Retinal pigment epithelial cell (primary cell): ENCODE measurements around the gene DOCK7.

Source experiments
- DNase-seq: peaks from one replicate; pipeline ENCODE4 v3.0.0-alpha.2; 2010; ENCODE audit warnings: low read depth
- H3K4me3 ChIP-seq: 2 replicates; pipeline ENCODE4 v1.5.1; 2011; ENCODE audit warnings: mild to moderate bottlenecking, low read length, control low read depth, moderate library complexity
- TF ChIP-seq, protein P1 (sequence below): conservative IDR thresholded peaks from 2 replicates; pipeline ENCODE4 v1.5.1; 2011; ENCODE audit warnings: low read depth, low read length, control low read depth, inconsistent platforms

Gene DOCK7

GRCh38 chr1:62457955-62458354 is 230.2 kb downstream of the DOCK7 start:
- TF ChIP-seq, protein P1, sequence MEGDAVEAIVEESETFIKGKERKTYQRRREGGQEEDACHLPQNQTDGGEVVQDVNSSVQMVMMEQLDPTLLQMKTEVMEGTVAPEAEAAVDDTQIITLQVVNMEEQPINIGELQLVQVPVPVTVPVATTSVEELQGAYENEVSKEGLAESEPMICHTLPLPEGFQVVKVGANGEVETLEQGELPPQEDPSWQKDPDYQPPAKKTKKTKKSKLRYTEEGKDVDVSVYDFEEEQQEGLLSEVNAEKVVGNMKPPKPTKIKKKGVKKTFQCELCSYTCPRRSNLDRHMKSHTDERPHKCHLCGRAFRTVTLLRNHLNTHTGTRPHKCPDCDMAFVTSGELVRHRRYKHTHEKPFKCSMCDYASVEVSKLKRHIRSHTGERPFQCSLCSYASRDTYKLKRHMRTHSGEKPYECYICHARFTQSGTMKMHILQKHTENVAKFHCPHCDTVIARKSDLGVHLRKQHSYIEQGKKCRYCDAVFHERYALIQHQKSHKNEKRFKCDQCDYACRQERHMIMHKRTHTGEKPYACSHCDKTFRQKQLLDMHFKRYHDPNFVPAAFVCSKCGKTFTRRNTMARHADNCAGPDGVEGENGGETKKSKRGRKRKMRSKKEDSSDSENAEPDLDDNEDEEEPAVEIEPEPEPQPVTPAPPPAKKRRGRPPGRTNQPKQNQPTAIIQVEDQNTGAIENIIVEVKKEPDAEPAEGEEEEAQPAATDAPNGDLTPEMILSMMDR = no peak
- H3K4me3 ChIP-seq = no peak overlapping the region
- DNase-seq = no peak

DNA sequence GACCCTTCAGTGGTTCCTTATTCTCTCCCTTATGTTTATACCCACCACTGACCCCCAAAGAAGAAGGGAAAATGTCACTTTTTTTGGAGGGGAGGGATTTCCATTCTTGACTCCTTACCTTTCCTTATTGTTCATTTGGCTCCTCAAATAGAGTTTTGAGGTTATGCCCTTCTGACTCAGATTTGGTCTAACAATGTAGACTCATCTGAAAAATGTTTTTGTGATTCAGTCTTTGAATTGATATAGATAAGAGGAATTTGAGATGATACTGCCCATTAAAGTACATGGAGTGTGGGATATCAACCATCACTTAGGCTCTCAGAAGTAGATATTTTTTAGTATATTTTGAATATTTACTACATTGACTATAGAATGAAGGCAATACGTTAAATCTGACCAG is 235.2 kb downstream of the DOCK7 start:
- TF ChIP-seq, protein P1 = no peak
- DNase-seq = no peak

GRCh38 chr1:62450301-62450700 is 237.9 kb downstream of the DOCK7 start:
- TF ChIP-seq, protein P1 = no peak
- DNase-seq = peak; percentile 26
- no peak overlapping the region for H3K4me3 ChIP-seq

More for the DNA sequence above, 235.2 kb downstream of the DOCK7 start:
- H3K4me3 ChIP-seq = no peak overlapping the region

DNA sequence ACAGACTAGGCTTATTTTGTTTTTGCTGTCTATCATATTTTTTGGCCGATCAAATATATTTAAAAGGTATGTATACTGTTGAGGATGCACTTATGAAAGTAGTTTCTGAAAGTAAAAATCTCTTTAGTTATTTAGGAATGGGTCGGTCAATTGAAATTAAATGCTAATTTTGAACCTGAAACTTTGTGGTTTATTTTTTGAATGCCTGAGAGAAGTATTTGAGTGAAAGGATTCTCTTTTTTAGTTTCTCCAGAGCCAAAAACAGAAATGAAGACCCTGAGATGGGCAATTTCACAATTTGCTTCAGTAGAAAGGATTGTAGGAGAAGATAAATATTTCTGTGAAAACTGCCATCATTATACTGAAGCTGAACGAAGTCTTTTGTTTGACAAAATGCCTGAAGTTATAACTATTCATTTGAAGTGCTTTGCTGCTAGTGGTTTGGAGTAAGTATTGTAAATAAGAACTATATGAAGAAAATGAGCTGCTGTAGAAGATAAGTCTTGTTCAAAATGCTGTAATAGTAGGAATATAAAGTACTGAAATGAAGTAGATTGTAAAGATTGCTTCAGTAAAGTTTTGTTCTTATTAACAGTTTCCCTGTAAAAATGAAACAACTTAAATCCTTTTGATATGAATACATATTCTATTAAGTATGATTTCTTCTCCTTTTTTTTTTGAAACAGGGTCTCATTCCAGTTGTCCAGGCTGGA is 239.8 kb downstream of the DOCK7 start:
- no peak overlapping the region for H3K4me3 ChIP-seq
- DNase-seq = no peak
- TF ChIP-seq, protein P1 = no peak

DNA sequence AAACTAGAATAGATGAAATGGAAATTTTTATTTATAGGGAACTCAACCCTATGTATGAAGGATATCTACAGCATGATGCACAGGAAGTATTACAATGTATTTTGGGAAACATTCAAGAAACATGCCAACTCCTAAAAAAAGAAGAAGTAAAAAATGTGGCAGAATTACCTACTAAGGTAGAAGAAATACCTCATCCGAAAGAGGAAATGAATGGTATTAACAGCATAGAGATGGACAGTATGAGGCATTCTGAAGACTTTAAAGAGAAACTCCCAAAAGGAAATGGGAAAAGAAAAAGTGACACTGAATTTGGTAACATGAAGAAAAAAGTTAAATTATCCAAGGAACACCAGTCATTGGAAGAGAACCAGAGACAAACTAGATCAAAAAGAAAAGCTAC is 243.5 kb downstream of the DOCK7 start:
- DNase-seq = no peak
- TF ChIP-seq, protein P1 = no peak
- no peak overlapping the region for H3K4me3 ChIP-seq

DNA sequence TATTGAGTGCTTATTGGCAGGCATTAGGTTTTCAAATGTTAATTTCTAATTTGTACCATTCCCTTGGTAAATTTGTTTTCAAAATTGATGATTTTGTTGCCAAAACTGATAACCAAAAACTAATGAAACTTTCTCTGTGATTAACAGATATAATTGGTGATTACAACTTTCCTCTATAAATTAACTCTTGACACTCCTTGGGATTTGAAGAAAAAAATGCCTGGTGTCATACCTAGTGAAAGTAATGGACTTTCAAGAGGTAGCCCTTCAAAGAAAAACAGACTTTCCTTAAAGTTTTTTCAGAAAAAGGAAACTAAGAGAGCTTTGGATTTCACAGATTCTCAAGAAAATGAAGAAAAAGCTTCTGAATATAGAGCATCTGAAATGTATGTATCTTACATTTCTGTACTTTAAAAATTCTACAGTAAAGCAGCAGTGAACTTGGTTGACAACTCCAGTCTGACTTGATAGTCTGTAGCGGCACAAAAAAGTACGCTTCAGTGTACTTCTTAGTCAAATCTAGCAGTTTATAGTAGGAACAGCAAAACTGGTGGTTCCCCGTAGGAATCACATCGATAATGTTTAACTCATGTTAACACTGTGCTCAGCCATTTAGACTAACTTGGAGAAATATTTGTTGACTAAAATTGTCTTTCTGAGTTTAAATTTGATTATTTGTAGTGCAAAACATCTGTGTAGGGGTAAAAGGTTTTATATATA is 248.4 kb downstream of the DOCK7 start:
- DNase-seq = no peak
- TF ChIP-seq, protein P1 = no peak
- H3K4me3 ChIP-seq = no peak overlapping the region

- TF ChIP-seq, protein P1 = no peak
- DNase-seq = no peak
These were observed 250.0 kb downstream of the DOCK7 start for GRCh38 chr1:62438163-62438562.

More at GRCh38 chr1:62438163-62438562, 250.0 kb downstream of the DOCK7 start:
- H3K4me3 ChIP-seq = peak overlapping the region; percentile 87
